Subcutaneous abdominal adipose tissue (tissue), 5 donors: ENCODE measurements around the gene MAVS.
A peak's percentile ranks its signal among the peaks of the same experiment; 100 is the strongest.

Experiments used
- H3K27ac ChIP-seq: one replicate; pipeline ENCODE4 v1.7.0; 2013; ENCODE audit warnings: low read depth, mild to moderate bottlenecking, inconsistent platforms, low read length, moderate library complexity
- H3K27me3 ChIP-seq, 5 donors: one replicate each; pipeline ENCODE4 v1.7.0; 2013; ENCODE audit warnings: low read length in 5 of 5, inconsistent platforms in 1 of 5; ENCODE audit not compliant: control insufficient read depth in 5 of 5, insufficient read depth in 4 of 5
- H3K36me3 ChIP-seq, 5 donors: one replicate each; pipeline ENCODE4 v1.7.0; 2013; ENCODE audit warnings: low read length in 5 of 5; ENCODE audit not compliant: control insufficient read depth in 5 of 5, insufficient read depth in 5 of 5
- H3K4me1 ChIP-seq, 5 donors: one replicate each; pipeline ENCODE4 v1.7.0; 2013; ENCODE audit warnings: low read length in 5 of 5, mild to moderate bottlenecking in 3 of 5, moderate library complexity in 1 of 5; ENCODE audit not compliant: control insufficient read depth in 5 of 5, insufficient read depth in 5 of 5
- H3K4me3 ChIP-seq, 5 donors: one replicate each; pipeline ENCODE4 v1.7.0; 2013; ENCODE audit warnings: low read length in 5 of 5, low read depth in 1 of 5
- H3K9ac ChIP-seq, 5 donors: one replicate each; pipeline ENCODE4 v1.7.0; 2013; ENCODE audit warnings: low read length in 5 of 5, mild to moderate bottlenecking in 4 of 5, moderate library complexity in 3 of 5
- H3K9me3 ChIP-seq, 5 donors: one replicate each; pipeline ENCODE4 v1.7.0; 2013; ENCODE audit warnings: low read length in 5 of 5; ENCODE audit not compliant: control insufficient read depth in 5 of 5
- donor health status: healthy.
- donor health status: healthy.
- donor health status: healthy.
- donor health status: healthy.
- donor health status: healthy.

Gene MAVS

GRCh38 chr20:3864518-3864917 lies 17.9 kb downstream of the MAVS start:
- Histone ChIP-seq H3K27me3 (no peaks in the 10 kb centered on the region), H3K4me3 (no peak overlapping the region), H3K9ac (no peak overlapping the region), H3K9me3 (peaks cover 0 to 3% (median 0%) of the 10 kb centered on the region in 5 donors), H3K36me3 (peaks cover 3 to 86% (median 71%) of the 10 kb centered on the region in 5 donors), H3K4me1 (no peaks in the 10 kb centered on the region), H3K27ac (no peak overlapping the region)

GRCh38 chr20:3865152-3865886 lies 18.7 kb downstream of the MAVS start:
- Histone ChIP-seq H3K4me3 (no peak overlapping the region), H3K36me3 (peaks cover 3 to 86% (median 72%) of the 10 kb centered on the region in 5 donors), H3K27ac (no peak overlapping the region), H3K27me3 (no peaks in the 10 kb centered on the region), H3K4me1 (peaks cover 0 to 6% (median 0%) of the 10 kb centered on the region in 5 donors), H3K9me3 (peaks cover 0 to 3% (median 0%) of the 10 kb centered on the region in 5 donors), H3K9ac (peak overlapping the region in 1 of 5 donors; percentile 21)

GRCh38 chr20:3865887-3866407 lies 19.3 kb downstream of the MAVS start:
- Histone ChIP-seq H3K4me1 (peaks cover 0 to 10% (median 0%) of the 10 kb centered on the region in 5 donors), H3K36me3 (peaks cover 3 to 85% (median 72%) of the 10 kb centered on the region in 5 donors), H3K27ac (no peak overlapping the region), H3K9ac (no peak overlapping the region), H3K27me3 (no peaks in the 10 kb centered on the region), H3K4me3 (no peak overlapping the region), H3K9me3 (peaks cover 0 to 3% (median 0%) of the 10 kb centered on the region in 5 donors)

GRCh38 chr20:3866464-3866863 lies 19.8 kb downstream of the MAVS start:
- no peak overlapping the region for H3K27ac ChIP-seq
- H3K36me3 ChIP-seq = peaks cover 3 to 85% (median 72%) of the 10 kb centered on the region in 5 donors
- H3K4me1 ChIP-seq = peaks cover 0 to 11% (median 0%) of the 10 kb centered on the region in 5 donors
- peaks cover 0 to 3% (median 0%) of the 10 kb centered on the region in 5 donors for H3K9me3 ChIP-seq
- no peak overlapping the region for H3K4me3 ChIP-seq
- no peaks in the 10 kb centered on the region for H3K27me3 ChIP-seq
- H3K9ac ChIP-seq = no peak overlapping the region

- Histone ChIP-seq H3K9ac (no peak overlapping the region), H3K36me3 (peaks cover 0 to 84% (median 65%) of the 10 kb centered on the region in 5 donors), H3K4me1 (peaks cover 0 to 15% (median 0%) of the 10 kb centered on the region in 5 donors), H3K4me3 (no peak overlapping the region), H3K27ac (no peak overlapping the region), H3K9me3 (no peaks in the 10 kb centered on the region), H3K27me3 (no peaks in the 10 kb centered on the region)
Measured at GRCh38 chr20:3867802-3868201, 21.2 kb downstream of the MAVS start.

- Histone ChIP-seq H3K27ac (no peak overlapping the region), H3K36me3 (peaks cover 4 to 82% (median 50%) of the 10 kb centered on the region in 5 donors), H3K9ac (peak overlapping the region in 1 of 5 donors; percentile 26), H3K27me3 (no peaks in the 10 kb centered on the region), H3K4me1 (peaks cover 0 to 20% (median 0%) of the 10 kb centered on the region in 5 donors), H3K4me3 (no peak overlapping the region), H3K9me3 (no peaks in the 10 kb centered on the region)
Measured at GRCh38 chr20:3869839-3870634, 23.4 kb downstream of the MAVS start.

GRCh38 chr20:3871550-3872265 lies 25.1 kb downstream of the MAVS start:
- no peak overlapping the region for H3K27ac ChIP-seq
- no peaks in the 10 kb centered on the region for H3K27me3 ChIP-seq
- no peak overlapping the region for H3K4me3 ChIP-seq

GRCh38 chr20:3873507-3873906 lies 26.9 kb downstream of the MAVS start:
- peaks cover 4 to 52% (median 21%) of the 10 kb centered on the region in 5 donors for H3K36me3 ChIP-seq
- no peaks in the 10 kb centered on the region for H3K27me3 ChIP-seq
- no peak overlapping the region for H3K9ac ChIP-seq
- H3K9me3 ChIP-seq = no peaks in the 10 kb centered on the region
- no peak overlapping the region for H3K27ac ChIP-seq
- no peak overlapping the region for H3K4me3 ChIP-seq
- peaks cover 0 to 20% (median 3%) of the 10 kb centered on the region in 5 donors for H3K4me1 ChIP-seq

More at GRCh38 chr20:3871550-3872265, 25.1 kb downstream of the MAVS start:
- Histone ChIP-seq H3K36me3 (peaks cover 4 to 68% (median 34%) of the 10 kb centered on the region in 5 donors), H3K9me3 (no peaks in the 10 kb centered on the region), H3K4me1 (peaks cover 0 to 20% (median 3%) of the 10 kb centered on the region in 5 donors), H3K9ac (no peak overlapping the region)

GRCh38 chr20:3874194-3874844 lies 27.7 kb downstream of the MAVS start:
- H3K27ac ChIP-seq = no peak overlapping the region
- peaks cover 4 to 51% (median 21%) of the 10 kb centered on the region in 5 donors for H3K36me3 ChIP-seq
- H3K4me1 ChIP-seq = peaks cover 0 to 20% (median 3%) of the 10 kb centered on the region in 5 donors
- no peak overlapping the region for H3K4me3 ChIP-seq
- H3K9ac ChIP-seq = peak overlapping the region in 1 of 5 donors; percentile 2
- H3K9me3 ChIP-seq = no peaks in the 10 kb centered on the region
- no peaks in the 10 kb centered on the region for H3K27me3 ChIP-seq
